ENCODE data around the gene RNF2. TPM values are rescaled to one million over a fixed set of nuclear protein-coding genes. Genes with fewer than 3 reads are reported as not detected.

Gene RNF2
- polyA plus RNA-seq, 3 donors = 15.5 to 25.2 (median 19.3) TPM

DNA sequence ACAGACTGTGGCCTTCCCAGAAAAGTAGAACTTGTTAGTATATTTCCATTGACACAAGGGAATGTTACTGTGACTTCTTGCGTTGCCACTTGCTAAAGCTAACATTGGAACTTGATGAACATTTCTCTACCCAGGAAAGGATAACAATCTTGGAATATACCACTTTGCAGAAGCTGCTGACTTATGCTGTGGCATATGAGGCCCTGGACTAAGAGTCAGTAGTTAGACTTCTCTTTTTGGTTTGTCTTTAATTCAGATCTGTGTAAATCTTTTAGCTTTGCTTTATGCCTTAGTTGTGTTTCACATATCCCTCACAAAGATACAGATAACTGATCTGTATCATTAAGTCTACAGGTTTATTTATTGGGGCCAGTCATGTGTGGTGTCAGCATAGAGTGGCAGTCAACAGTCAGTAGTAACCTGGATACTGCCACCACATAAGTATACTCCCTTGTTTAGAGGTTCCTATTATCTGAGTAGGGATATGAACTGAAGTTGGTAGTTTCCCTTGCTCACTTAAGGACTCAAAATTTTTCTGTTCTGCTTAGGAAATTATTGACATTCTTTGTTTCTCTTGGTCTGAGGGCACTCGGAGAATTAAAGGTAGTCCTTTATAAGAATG lies 14.7 kb downstream of the RNF2 start:
- intact Hi-C loops (cut with micrococcal nuclease) = no loop called here
- Mint-ChIP-seq H3K36me3 (peaks cover 4% of the 10 kb centered on the region in 2 donors), H3K4me3 (no peak overlapping the region), H3K27me3 (ENCODE audit: low read depth in 3 of 3) (no peaks in the 10 kb centered on the region), H3K9me3 (peaks cover 0 to 4% (median 0%) of the 10 kb centered on the region in 7 donors), H3K4me1 (peaks cover 58% of the 10 kb centered on the region), H3K27ac (peak overlapping the region in 2 of 7 donors; percentile 33 to 44)
- H3K36me3 ChIP-seq (replicated peaks in 1 of 2; ENCODE audit: control insufficient read depth in 1 of 2, insufficient read depth in 2 of 2, low read length in 2 of 2) = peaks cover 0 to 1% of the 10 kb centered on the region in 2 donors
- 90% methylated on average over 2 of the region's 2 CpGs for WGBS (ENCODE audit: insufficient coverage)
- H3K4me3 ChIP-seq (replicated peaks in 1 of 3; ENCODE audit: low read depth in 2 of 3, low read length in 3 of 3) = no peak overlapping the region
- peaks cover 99% of the 10 kb centered on the region for H4K20me1 ChIP-seq (ENCODE audit: insufficient read depth, low read length)
- H3K27ac ChIP-seq (ENCODE audit: low read depth in 1 of 2, low read length in 2 of 2) = peak overlapping the region in 1 of 2 donors; percentile 40
- H3K4me2 ChIP-seq (replicated peaks; ENCODE audit: extremely low read depth, low read length, poor library complexity, severe bottlenecking) = no peak overlapping the region
- H3K4me1 ChIP-seq (ENCODE audit: control insufficient read depth in 1 of 2, insufficient read depth in 2 of 2, low read length in 2 of 2) = peaks cover 36 to 59% of the 10 kb centered on the region in 2 donors
- no peaks in the 10 kb centered on the region for H3K9me3 ChIP-seq (replicated peaks in 1 of 2; ENCODE audit: control insufficient read depth in 1 of 2, insufficient read depth in 1 of 2, low read length in 2 of 2)
- DNase-seq = no peak
- H3K79me2 ChIP-seq (ENCODE audit: insufficient read depth, low read length) = peaks cover 98% of the 10 kb centered on the region
- no peak overlapping the region for H3K9ac ChIP-seq (ENCODE audit: insufficient read depth, low read length, poor library complexity, severe bottlenecking)
- H2AFZ ChIP-seq (ENCODE audit: insufficient read depth, low read depth, low read length, poor library complexity, severe bottlenecking) = no peak overlapping the region
- TF ChIP-seq, protein P1, sequence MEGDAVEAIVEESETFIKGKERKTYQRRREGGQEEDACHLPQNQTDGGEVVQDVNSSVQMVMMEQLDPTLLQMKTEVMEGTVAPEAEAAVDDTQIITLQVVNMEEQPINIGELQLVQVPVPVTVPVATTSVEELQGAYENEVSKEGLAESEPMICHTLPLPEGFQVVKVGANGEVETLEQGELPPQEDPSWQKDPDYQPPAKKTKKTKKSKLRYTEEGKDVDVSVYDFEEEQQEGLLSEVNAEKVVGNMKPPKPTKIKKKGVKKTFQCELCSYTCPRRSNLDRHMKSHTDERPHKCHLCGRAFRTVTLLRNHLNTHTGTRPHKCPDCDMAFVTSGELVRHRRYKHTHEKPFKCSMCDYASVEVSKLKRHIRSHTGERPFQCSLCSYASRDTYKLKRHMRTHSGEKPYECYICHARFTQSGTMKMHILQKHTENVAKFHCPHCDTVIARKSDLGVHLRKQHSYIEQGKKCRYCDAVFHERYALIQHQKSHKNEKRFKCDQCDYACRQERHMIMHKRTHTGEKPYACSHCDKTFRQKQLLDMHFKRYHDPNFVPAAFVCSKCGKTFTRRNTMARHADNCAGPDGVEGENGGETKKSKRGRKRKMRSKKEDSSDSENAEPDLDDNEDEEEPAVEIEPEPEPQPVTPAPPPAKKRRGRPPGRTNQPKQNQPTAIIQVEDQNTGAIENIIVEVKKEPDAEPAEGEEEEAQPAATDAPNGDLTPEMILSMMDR (IDR thresholded peaks at IDR 0.05) = no peak
- H3K27me3 ChIP-seq (ENCODE audit: control insufficient read depth in 2 of 2, insufficient read depth in 2 of 2, low read length in 2 of 2) = no peaks in the 10 kb centered on the region

DNA sequence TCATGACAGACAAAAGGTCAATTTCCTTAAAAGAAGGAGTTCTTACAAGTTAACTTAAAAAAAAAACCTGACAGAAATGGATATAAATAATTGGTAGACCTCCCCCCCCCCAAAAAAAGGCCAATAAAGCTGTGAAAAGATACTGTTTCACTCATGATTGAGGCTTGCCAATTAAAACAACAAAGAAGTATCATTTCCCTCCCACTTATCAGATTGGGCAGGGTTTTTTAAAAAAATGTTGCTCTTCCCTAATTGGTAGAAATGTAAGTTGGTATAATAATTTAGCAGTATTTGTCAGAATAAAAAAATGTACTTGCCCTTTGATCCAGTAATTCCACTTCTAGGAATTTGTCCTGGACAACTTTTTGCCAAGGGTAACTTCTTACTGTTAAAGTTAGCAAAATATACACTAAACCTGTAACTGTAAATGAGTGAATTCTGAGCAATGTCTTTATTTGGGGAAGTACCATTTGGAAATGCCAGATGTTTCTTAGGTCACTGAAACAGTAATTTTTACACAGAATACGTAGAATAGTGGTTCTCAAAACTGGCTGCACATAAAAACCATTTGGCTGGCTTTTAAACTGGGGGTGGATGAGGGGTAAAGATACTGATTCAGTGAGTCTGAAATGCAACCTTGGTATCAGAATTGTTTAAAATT lies 17.5 kb downstream of the RNF2 start:
- peaks cover 61% of the 10 kb centered on the region for H3K4me1 Mint-ChIP-seq
- Histone ChIP-seq H3K36me3 (replicated peaks in 1 of 2; ENCODE audit: control insufficient read depth in 1 of 2, insufficient read depth in 2 of 2, low read length in 2 of 2) (peaks cover 3 to 12% of the 10 kb centered on the region in 2 donors), H2AFZ (ENCODE audit: insufficient read depth, low read depth, low read length, poor library complexity, severe bottlenecking) (no peak overlapping the region), H4K20me1 (ENCODE audit: insufficient read depth, low read length) (peaks cover 100% of the 10 kb centered on the region), H3K9me3 (replicated peaks in 1 of 2; ENCODE audit: control insufficient read depth in 1 of 2, insufficient read depth in 1 of 2, low read length in 2 of 2) (no peaks in the 10 kb centered on the region), H3K9ac (ENCODE audit: insufficient read depth, low read length, poor library complexity, severe bottlenecking) (no peak overlapping the region), H3K27me3 (ENCODE audit: control insufficient read depth in 2 of 2, insufficient read depth in 2 of 2, low read length in 2 of 2) (no peaks in the 10 kb centered on the region), H3K4me3 (replicated peaks in 1 of 3; ENCODE audit: low read depth in 2 of 3, low read length in 3 of 3) (no peak overlapping the region), H3K79me2 (ENCODE audit: insufficient read depth, low read length) (peaks cover 98% of the 10 kb centered on the region), H3K27ac (ENCODE audit: low read depth in 1 of 2, low read length in 2 of 2) (peak overlapping the region in 1 of 2 donors; percentile 49), H3K4me1 (ENCODE audit: control insufficient read depth in 1 of 2, insufficient read depth in 2 of 2, low read length in 2 of 2) (peaks cover 30 to 56% of the 10 kb centered on the region in 2 donors), H3K4me2 (replicated peaks; ENCODE audit: extremely low read depth, low read length, poor library complexity, severe bottlenecking) (peak overlapping the region; percentile 25)
- H3K36me3 Mint-ChIP-seq = peaks cover 16 to 17% of the 10 kb centered on the region in 2 donors
- intact Hi-C loops (cut with micrococcal nuclease) = no loop called here
- peak in 2 of 3 donors; percentile 32 to 41 for DNase-seq
- peaks cover 0 to 5% (median 0%) of the 10 kb centered on the region in 7 donors for H3K9me3 Mint-ChIP-seq
- H3K4me3 Mint-ChIP-seq = no peak overlapping the region
- peak overlapping the region in 6 of 7 donors; percentile 25 to 74 (median 58) for H3K27ac Mint-ChIP-seq
- H3K27me3 Mint-ChIP-seq (ENCODE audit: low read depth in 3 of 3) = no peaks in the 10 kb centered on the region
- TF ChIP-seq, protein P1 (IDR thresholded peaks at IDR 0.05) = no peak
- WGBS (ENCODE audit: insufficient coverage) = no CpG with 5 or more reads among the region's 1 CpG
